IPS-15b (cell line): ENCODE results near the gene SLC48A1.
A peak's percentile ranks its signal among the peaks of the same experiment; 100 is the strongest.

Experiments
- H3K27me3 ChIP-seq: one replicate; pipeline ENCODE4 v1.6.1; 2013; ENCODE audit warnings: low read length; ENCODE audit not compliant: control insufficient read depth, insufficient read depth
- H3K36me3 ChIP-seq: one replicate; pipeline ENCODE4 v1.6.1; 2013; ENCODE audit warnings: low read length; ENCODE audit not compliant: control insufficient read depth, insufficient read depth
- H3K4me1 ChIP-seq: one replicate; pipeline ENCODE4 v1.6.1; 2013; ENCODE audit warnings: mild to moderate bottlenecking, low read length; ENCODE audit not compliant: control insufficient read depth, insufficient read depth
- H3K4me3 ChIP-seq: one replicate; pipeline ENCODE4 v1.5.1; 2013; ENCODE audit warnings: low read depth, low read length
- H3K9ac ChIP-seq: one replicate; pipeline ENCODE4 v1.6.1; 2013; ENCODE audit warnings: low read depth, mild to moderate bottlenecking, low read length
- H3K9me3 ChIP-seq: one replicate; pipeline ENCODE4 v1.6.1; 2013; ENCODE audit warnings: mild to moderate bottlenecking, low read length; ENCODE audit not compliant: control insufficient read depth, insufficient read depth

SLC48A1 gene

DNA sequence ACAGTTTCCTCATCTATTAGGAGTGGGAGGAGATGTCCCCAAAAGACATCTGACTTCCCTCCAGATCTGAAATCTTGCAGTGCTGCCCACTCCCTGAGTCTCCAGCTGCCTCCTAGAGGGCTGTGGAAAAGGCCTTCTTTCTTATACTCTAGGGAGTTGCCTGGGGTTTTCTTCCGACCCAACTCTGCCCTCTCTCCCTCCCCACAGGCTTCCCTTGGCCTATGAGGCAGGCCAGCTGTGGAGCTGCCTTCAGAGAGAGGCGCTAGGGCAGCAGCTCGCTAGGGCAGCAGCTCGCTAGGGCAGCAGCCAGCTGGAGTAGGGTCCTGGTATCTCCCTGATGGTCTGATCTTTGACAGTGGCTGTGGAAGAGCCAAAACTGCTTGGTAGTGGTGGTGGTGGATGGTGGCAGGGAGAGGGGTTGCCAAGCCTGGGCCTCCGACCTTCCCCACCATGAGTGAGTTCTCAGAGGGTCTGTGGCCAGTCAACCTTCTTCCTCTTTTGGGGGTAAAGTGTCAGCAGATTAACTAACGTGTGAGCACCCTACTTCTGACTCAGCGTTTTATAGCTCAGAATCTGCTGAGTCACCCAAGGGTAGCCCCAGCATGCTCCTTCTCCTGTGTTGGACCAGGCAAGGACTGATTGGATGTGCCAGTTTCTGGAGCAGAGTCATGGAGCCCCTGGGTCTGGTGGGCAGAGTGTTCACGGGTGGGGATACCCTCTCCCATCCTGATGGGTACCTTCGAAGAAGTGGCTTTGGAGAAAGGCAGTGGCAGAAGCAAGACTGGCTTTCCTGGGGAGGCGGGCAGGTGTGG is 2.3 kb downstream of the SLC48A1 start:
- H3K36me3 ChIP-seq, result no peaks in the 10 kb centered on the region
- peaks cover 11% of the 10 kb centered on the region for H3K27me3 ChIP-seq
- no peaks in the 10 kb centered on the region for H3K9me3 ChIP-seq
- no peak overlapping the region for H3K9ac ChIP-seq
- no peak overlapping the region for H3K4me3 ChIP-seq
- H3K4me1 ChIP-seq, result peaks cover 19% of the 10 kb centered on the region

DNA sequence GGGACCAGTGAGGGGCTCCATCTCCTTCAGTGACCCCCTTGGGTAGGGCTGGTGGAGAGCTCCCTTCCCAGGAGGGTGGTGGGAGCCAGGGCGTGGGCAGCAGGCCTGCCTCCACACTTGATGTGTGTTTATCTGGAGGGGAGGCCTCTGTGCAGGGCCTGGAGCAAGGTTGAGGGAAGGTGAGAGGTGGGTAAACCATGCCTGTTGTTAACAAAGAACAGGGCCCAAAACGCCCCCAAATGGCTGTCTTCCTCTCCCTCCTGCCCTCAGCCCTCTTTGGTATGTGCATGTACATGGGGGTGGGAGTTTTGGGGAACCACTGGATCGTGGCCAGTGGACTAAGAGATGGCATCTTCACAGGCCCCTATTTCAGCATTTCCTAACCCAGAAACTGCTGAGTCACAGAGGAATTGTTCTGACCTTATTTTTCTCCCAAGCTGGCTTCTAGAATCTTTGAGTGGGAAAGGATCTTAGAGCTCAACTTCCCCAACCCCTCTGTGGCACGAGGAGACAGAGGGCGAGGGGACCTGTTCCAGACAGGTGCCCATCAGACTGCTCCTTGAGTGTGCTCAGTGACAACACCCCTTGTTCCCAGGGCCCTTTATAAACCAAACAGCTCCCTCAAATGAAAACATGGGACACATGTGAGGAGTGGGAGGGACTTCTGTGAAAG is 3.6 kb downstream of the SLC48A1 start:
- H3K27me3 ChIP-seq, result peaks cover 11% of the 10 kb centered on the region
- H3K9ac ChIP-seq, result no peak overlapping the region
- H3K36me3 ChIP-seq, result no peaks in the 10 kb centered on the region
- peaks cover 19% of the 10 kb centered on the region for H3K4me1 ChIP-seq
- H3K4me3 ChIP-seq, result no peak overlapping the region
- H3K9me3 ChIP-seq, result no peaks in the 10 kb centered on the region

DNA sequence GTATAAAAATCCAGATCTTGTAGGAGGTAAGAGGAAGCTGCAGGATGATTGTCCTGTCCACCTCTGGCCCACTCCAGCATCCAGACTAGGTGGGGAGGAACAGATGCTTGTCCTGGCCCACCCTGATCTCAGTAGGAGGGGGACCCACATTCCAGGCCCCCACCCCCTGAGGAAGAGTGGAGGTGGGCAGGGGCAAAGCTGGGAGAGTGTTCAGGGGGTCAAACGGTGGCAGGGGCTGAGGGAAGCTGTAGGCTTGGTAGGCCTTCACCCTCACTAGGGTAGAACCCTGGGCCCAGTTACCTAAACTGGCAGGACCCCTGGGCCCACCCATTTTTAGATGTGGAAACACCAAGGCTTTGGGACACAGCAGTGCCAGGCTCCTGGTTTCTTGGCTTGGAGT is 4.1 kb downstream of the SLC48A1 start:
- H3K36me3 ChIP-seq, result no peaks in the 10 kb centered on the region
- H3K9ac ChIP-seq, result no peak overlapping the region
- no peak overlapping the region for H3K4me3 ChIP-seq
- peaks cover 11% of the 10 kb centered on the region for H3K27me3 ChIP-seq
- peaks cover 19% of the 10 kb centered on the region for H3K4me1 ChIP-seq
- no peaks in the 10 kb centered on the region for H3K9me3 ChIP-seq

- peaks cover 19% of the 10 kb centered on the region for H3K4me1 ChIP-seq
- H3K27me3 ChIP-seq, result peaks cover 11% of the 10 kb centered on the region
- H3K9me3 ChIP-seq, result no peaks in the 10 kb centered on the region
- H3K4me3 ChIP-seq, result no peak overlapping the region
- no peak overlapping the region for H3K9ac ChIP-seq
- peaks cover under 1% of the 10 kb centered on the region for H3K36me3 ChIP-seq
These were observed 4.9 kb downstream of the SLC48A1 start for GRCh38 chr12:47777741-47778558.

DNA sequence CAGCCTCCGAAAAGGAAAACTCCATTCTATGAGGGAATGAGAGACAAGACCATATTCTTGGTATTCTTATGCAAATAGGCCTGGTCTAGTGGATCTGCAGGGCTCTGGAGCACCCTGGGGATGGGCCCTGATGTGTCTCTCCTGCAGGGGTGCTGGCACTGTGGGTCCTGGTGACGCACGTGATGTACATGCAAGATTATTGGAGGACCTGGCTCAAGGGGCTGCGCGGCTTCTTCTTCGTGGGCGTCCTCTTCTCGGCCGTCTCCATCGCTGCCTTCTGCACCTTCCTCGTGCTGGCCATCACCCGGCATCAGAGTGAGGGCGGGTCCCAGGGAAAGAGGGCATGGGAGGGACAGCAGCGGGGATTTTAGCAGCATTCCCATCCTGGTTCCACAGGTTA is 5.8 kb downstream of the SLC48A1 start:
- H3K36me3 ChIP-seq, result peaks cover 2% of the 10 kb centered on the region
- H3K4me1 ChIP-seq, result peaks cover 19% of the 10 kb centered on the region
- H3K27me3 ChIP-seq, result peaks cover 8% of the 10 kb centered on the region
- H3K9ac ChIP-seq, result no peak overlapping the region
- H3K4me3 ChIP-seq, result peak overlapping the region; percentile 30
- no peaks in the 10 kb centered on the region for H3K9me3 ChIP-seq

- Histone ChIP-seq H3K36me3 (peaks cover 5% of the 10 kb centered on the region), H3K27me3 (peaks cover 3% of the 10 kb centered on the region), H3K4me1 (peaks cover 19% of the 10 kb centered on the region), H3K9me3 (no peaks in the 10 kb centered on the region), H3K4me3 (peak overlapping the region; percentile 35), H3K9ac (no peak overlapping the region)
These were observed 6.4 kb downstream of the SLC48A1 start for GRCh38 chr12:47779301-47779942.

DNA sequence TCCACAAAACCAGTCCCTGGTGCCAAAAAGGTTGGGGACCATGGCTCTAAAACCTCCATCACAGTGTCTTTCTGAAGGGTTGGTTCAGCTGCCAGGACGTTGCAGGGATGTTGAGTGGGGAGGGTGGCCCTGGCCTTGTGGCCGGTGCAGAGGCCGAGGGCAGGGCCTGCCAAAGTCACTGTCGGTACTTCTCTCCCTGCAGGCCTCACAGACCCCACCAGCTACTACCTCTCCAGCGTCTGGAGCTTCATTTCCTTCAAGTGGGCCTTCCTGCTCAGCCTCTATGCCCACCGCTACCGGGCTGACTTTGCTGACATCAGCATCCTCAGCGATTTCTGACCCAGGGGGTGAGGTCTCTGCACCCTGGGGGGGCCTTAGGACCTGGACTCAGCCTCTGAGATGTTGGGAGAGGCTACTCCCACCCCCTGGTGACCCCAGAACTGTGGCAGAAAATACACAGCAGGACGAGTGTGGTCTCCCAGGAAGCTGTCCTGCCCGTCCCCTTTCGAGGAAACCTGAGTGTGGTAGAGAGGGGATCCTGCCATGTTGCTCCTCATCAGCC is 7.0 kb downstream of the SLC48A1 start:
- peaks cover 19% of the 10 kb centered on the region for H3K4me1 ChIP-seq
- peaks cover 11% of the 10 kb centered on the region for H3K36me3 ChIP-seq
- H3K9me3 ChIP-seq, result no peaks in the 10 kb centered on the region
- H3K9ac ChIP-seq, result no peak overlapping the region
- no peak overlapping the region for H3K4me3 ChIP-seq
- H3K27me3 ChIP-seq, result no peaks in the 10 kb centered on the region

GRCh38 chr12:47781479-47782371 is 8.7 kb downstream of the SLC48A1 start:
- peaks cover 22% of the 10 kb centered on the region for H3K36me3 ChIP-seq

GRCh38 chr12:47782372-47782770 is 9.3 kb downstream of the SLC48A1 start:
- H3K9me3 ChIP-seq, result no peaks in the 10 kb centered on the region
- H3K4me1 ChIP-seq, result peaks cover 19% of the 10 kb centered on the region
- H3K36me3 ChIP-seq, result peaks cover 27% of the 10 kb centered on the region
- no peaks in the 10 kb centered on the region for H3K27me3 ChIP-seq
- H3K4me3 ChIP-seq, result no peak overlapping the region
- H3K9ac ChIP-seq, result no peak overlapping the region

More at GRCh38 chr12:47781479-47782371, 8.7 kb downstream of the SLC48A1 start:
- Histone ChIP-seq H3K9ac (no peak overlapping the region), H3K4me3 (no peak overlapping the region), H3K27me3 (no peaks in the 10 kb centered on the region), H3K9me3 (no peaks in the 10 kb centered on the region), H3K4me1 (peaks cover 19% of the 10 kb centered on the region)

DNA sequence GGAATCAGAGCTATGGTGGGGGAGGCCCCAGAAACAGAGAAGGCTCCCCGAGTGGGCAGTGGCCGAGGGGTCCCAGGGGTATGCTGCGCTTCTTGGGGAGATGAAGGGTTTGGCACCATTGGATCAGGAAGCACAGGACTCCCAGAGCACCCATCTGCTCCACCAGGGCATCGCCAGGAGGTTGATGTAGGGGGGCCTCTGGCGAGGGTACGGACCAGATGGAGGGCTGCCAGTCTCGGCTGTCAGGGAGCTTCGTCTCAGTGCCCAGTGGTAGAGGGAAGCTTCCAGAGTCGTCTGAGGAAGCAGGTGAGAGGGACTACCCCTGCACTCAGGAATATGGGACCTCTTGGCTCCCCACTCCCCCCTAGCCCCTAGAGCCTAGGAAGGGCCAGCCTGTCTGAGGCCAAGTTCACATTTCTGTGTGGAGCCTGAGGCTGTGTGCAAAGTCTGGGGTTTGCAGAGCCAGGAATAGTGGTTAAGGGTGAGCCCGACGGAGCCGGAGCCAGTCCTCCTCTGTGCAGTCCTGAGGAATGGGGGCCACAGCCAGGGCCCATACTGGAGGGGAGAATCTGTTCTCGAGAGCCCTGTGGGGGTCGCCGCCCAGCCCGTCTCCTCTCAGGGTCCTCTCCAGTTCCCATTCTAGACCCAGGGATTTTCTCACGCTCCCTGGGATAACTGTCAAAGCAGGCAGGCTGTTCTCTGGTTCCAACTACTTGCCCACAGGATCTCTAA is 10.2 kb downstream of the SLC48A1 start:
- peaks cover 36% of the 10 kb centered on the region for H3K36me3 ChIP-seq
- no peaks in the 10 kb centered on the region for H3K9me3 ChIP-seq
- H3K27me3 ChIP-seq, result no peaks in the 10 kb centered on the region
- H3K4me3 ChIP-seq, result no peak overlapping the region
- H3K4me1 ChIP-seq, result peaks cover 14% of the 10 kb centered on the region
- H3K9ac ChIP-seq, result no peak overlapping the region
